AG10803 (cell line): ENCODE measurements around the gene PNMA6E.

Experiments
- DNase-seq: peaks from one replicate; pipeline ENCODE4 v3.0.0; 2010; ENCODE audit warnings: low read depth
- H3K4me3 ChIP-seq: 2 replicates; pipeline ENCODE4 v1.5.1; 2011; ENCODE audit warnings: mild to moderate bottlenecking, low read length, control low read depth
- CTCF ChIP-seq: conservative IDR thresholded peaks from 2 replicates; pipeline ENCODE4 v1.5.1; 2011; ENCODE audit warnings: mild to moderate bottlenecking, low read length, control low read depth, inconsistent platforms

The PNMA6E gene

GRCh38 chrX:153401133-153401764 lies at the start of gene PNMA6E:
Gene PNMA6E (minus strand): TSS chrX:153401350. CDS start chrX:153398849, 2,501 bp downstream.
- no peak for DNase-seq
- H3K4me3 ChIP-seq = no peak within 1 kb of the TSS
- TF ChIP-seq CTCF = no peak

DNA sequence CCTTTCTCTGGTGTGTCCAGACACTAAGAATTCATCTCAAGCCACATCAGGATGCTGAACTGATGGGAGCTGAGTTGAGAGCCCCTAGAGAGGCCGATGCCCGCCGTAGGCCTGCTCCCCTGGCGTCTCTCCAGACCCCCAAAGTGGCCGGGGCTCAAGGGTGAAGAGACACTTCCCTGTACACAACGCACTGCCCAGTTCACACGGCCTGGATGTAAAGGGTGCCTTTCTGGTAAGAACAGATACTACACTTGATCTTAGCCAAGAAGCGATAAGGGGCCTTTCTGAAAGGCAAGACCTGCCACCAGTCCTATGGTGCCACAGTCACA lies 49.8 kb upstream of the PNMA6E start:
- no peak overlapping the region for H3K4me3 ChIP-seq
- DNase-seq = no peak

GRCh38 chrX:153450114-153450948 lies 49.2 kb upstream of the PNMA6E start:
- no peak for TF ChIP-seq CTCF
- H3K4me3 ChIP-seq = no peak overlapping the region
- no peak for DNase-seq

More for the DNA sequence above, 49.8 kb upstream of the PNMA6E start:
- TF ChIP-seq CTCF = no peak

DNA sequence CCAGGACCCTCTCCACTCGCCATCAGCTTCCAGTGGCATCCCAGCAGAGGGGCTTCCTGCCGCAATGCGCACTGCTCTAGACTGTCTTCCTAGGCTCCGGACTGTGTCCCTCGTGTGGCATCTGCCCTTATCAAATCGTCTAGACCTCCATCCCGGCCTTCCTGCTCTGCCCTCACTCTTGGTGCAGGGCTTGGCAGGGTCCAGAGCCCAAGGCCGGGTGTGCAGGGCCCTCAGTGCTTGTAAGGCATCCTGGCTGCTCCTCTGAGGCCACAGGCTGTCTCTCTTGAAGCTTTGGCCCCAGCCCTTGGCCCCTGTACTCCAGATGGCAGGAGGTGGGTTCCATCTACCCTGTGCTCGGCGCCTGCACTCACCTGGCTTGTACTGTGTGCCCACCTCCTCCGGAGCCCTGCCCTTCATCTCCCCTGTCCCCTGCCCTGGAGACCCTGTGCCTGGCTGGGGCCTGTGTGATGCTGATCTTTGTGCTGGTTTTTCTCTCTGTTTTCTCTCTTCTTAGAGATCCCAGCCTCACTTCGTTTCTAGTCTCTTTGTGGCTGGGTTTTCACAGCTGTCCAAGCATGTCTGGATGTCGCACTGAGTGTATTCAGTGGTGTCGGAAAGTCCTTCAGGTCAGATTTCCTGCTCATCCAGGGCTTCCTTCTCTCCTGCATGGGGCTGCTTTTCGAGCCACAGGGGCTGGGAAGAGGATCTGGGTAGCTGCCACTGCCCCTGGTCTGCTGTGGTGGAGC lies 48.4 kb upstream of the PNMA6E start:
- no peak for TF ChIP-seq CTCF
- H3K4me3 ChIP-seq = no peak overlapping the region
- DNase-seq = no peak

- no peak for TF ChIP-seq CTCF
- no peak overlapping the region for H3K4me3 ChIP-seq
- DNase-seq = no peak
Observed at GRCh38 chrX:153448556-153449367, 47.6 kb upstream of the PNMA6E start.

GRCh38 chrX:153447581-153447960 lies 46.4 kb upstream of the PNMA6E start:
- H3K4me3 ChIP-seq = no peak overlapping the region
- DNase-seq = no peak
- no peak for TF ChIP-seq CTCF
